ENCODE measurements around the gene KLF6.
A peak's percentile ranks its signal among the peaks of the same experiment; 100 is the strongest.

DNA sequence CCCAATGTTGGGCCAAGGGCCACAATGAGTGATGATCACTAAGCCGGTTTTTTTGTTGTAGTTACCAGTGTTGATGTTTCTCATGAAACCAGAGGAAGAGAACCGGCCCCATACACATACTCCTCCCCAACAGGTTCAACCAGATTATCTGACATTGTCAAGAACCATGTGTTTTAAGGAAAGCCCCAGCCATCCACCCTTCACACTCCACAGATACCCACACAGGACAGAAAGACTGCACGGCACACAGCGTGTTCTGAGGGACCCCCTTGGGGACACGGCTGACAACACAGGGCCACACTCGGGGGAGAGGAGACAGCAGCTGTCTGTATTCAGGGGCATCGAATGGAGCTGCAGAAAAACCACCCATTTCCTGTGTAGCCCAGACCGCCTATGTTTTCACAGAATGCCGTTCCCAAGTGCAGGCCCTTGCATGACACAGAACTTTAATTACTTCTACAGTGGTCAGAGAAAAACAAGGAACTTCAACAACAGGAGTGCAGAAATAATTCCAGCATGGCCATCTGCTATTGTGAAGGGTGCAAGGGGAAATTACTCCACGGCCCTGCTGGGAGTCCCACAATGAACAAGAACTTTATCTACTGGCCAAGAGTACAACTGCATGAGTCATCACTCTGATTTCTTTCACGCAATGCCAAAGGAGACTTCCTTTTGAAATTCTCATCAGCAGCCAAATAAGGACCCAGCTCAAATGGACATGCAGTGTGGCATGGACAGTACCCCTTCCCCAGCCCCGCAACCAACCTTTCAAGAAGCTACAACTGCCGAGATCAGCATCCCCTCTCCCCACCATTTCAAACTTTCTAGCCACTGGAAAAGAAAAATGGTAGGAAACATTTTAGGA lies 2.3 kb downstream of the KLF6 start:
- peak; percentile 95 for TF ChIP-seq POLR2A (IDR thresholded peaks at IDR 0.05)
- TF ChIP-seq, protein P1, sequence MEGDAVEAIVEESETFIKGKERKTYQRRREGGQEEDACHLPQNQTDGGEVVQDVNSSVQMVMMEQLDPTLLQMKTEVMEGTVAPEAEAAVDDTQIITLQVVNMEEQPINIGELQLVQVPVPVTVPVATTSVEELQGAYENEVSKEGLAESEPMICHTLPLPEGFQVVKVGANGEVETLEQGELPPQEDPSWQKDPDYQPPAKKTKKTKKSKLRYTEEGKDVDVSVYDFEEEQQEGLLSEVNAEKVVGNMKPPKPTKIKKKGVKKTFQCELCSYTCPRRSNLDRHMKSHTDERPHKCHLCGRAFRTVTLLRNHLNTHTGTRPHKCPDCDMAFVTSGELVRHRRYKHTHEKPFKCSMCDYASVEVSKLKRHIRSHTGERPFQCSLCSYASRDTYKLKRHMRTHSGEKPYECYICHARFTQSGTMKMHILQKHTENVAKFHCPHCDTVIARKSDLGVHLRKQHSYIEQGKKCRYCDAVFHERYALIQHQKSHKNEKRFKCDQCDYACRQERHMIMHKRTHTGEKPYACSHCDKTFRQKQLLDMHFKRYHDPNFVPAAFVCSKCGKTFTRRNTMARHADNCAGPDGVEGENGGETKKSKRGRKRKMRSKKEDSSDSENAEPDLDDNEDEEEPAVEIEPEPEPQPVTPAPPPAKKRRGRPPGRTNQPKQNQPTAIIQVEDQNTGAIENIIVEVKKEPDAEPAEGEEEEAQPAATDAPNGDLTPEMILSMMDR (IDR thresholded peaks at IDR 0.05): no peak

All from right lobe of liver (tissue), 4 donors.